ENCODE data around the gene PRDX2. TPM values are rescaled to one million over a fixed set of nuclear protein-coding genes. Genes with fewer than 3 reads are reported as not detected.

The PRDX2 gene
- total and polyA plus RNA-seq, 2 of the 4 experiments (the other 2 are of a cell fraction) = 371 to 378 TPM

DNA sequence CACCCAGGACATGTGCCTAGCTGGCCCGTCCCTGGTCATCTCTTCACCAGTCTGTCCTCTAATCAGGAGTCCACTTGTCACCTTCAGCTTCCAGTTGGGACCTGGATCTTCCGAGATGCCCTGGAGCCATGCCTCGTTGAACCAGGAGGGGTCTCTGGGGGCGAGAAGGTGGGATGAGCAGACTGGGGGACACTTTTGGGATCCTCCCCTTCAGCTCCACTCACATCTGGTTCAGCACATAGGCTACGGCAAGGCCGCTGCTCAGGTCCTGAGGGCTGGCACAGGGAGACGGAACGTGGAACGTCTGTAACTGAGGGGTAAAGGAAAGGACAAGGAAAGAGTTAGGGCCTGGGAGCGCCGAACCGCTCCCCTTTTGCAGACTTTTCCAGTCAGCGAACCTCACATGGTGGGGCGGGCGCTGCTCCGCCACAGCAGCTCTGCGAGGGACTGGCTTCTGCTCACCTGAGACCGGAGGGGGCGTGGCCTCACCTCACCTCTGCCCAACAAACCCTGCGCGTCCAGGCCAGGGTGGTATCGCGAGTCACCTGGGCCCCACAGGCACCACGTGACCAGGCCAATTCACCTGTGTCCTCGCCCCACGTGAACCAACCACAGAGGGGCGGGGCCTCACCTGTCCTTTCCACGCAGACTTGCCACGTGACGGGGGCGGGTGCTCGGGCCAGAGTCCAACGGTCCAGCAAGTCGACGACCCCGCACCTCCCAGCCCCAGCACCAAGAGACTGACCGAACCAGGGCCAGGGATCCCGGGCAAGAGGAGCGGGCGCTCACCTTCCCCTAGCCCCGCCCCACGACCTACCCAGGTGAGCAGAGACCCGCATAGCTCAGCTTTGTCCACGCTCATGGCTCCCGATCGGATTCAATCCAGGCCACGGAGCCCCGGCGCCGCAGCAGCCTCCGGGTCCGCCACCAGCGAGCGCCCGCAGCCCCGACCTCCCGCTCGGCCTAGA is 26.7 kb downstream of the PRDX2 start, which contains the start of gene HOOK2:
TSS of gene HOOK2 (minus strand) at position 965 of the 968 bp plus-strand sequence. CDS start at position 862, 103 bp downstream.
- peak within 1 kb of the TSS; percentile 91 for H3K4ac ChIP-seq (ENCODE audit: low read depth, low read length)
- POLR2A ChIA-PET (ENCODE audit: unreplicated experiment) = no interaction called here
- 0 out of 2 replicates have a peak within 1 kb of the TSS, but pooled peaks have one; percentile 52 for H3K23ac ChIP-seq (ENCODE audit: low read depth, low read length)
- peak within 1 kb of the TSS; percentile 75 for H3K4me3 ChIP-seq (ENCODE audit: insufficient read depth, low read depth, low read length)
- H3K36me3 ChIP-seq (ENCODE audit: control insufficient read depth, insufficient read depth, low read length) = no peaks in the 10 kb centered on the region; the same call in 1 of the 2 replicates
- peak within 1 kb of the TSS; percentile 33 for H3K18ac ChIP-seq (ENCODE audit: low read depth, low read length)
- CTCF ChIA-PET = interaction anchor here (1.3 to 1.4 kb wide), 2 partner anchors 9 to 17 kb away, joined by 3 to 4 read pairs; no protein-coding TSS in a partner anchor
- H3K9me3 ChIP-seq (ENCODE audit: control insufficient read depth, insufficient read depth, low read length) = no peaks in the 10 kb centered on the region
- intact Hi-C loops (cut with micrococcal nuclease) = no loop called here
- peak within 1 kb of the TSS; percentile 81 for H2BK120ac ChIP-seq (ENCODE audit: low read depth, low read length)
- H2AK5ac ChIP-seq (ENCODE audit: low read depth, low read length) = peak within 1 kb of the TSS; percentile 94
- WGBS, 2 experiments (ENCODE audit: extremely low coverage in 2 of 2, insufficient read length in 1 of 2) = 9% methylated on average over 26 of the region's 58 CpGs; no CpG with 5 or more reads in 1 of the 2 experiments
- dilution Hi-C loops (cut with HindIII; ENCODE audit: low sequenced_read_pairs, unreplicated experiment) = no loop called here
- peak within 1 kb of the TSS; percentile 71 for H3K9ac ChIP-seq (ENCODE audit: low read depth, low read length)
- peak within 1 kb of the TSS; percentile 31 to 95; a peak in 3 of 4 replicates for H4K8ac ChIP-seq (ENCODE audit: low read depth in 2 of 2, low read length in 2 of 2)
- H3K27ac ChIP-seq (ENCODE audit: insufficient read depth, low read length) = peak within 1 kb of the TSS; percentile 51
- peak within 1 kb of the TSS; percentile 37 for H2BK5ac ChIP-seq (ENCODE audit: low read depth, low read length, poor library complexity, severe bottlenecking)
- in situ Hi-C loops (cut with MboI; ENCODE audit: low sequenced_read_pairs) = loop anchor here (5.0 to 25.0 kb wide), 2 partner anchors 62 to 1062 kb away; partner anchors contain the start of gene MAST1
- 0 out of 2 replicates have a peak within 1 kb of the TSS, but pooled peaks have one; percentile 73 for H2BK20ac ChIP-seq (ENCODE audit: low read depth, low read length)
- H3K4me2 ChIP-seq (ENCODE audit: low read depth, low read length) = peak within 1 kb of the TSS; percentile 79
- TF ChIP-seq, protein P1, sequence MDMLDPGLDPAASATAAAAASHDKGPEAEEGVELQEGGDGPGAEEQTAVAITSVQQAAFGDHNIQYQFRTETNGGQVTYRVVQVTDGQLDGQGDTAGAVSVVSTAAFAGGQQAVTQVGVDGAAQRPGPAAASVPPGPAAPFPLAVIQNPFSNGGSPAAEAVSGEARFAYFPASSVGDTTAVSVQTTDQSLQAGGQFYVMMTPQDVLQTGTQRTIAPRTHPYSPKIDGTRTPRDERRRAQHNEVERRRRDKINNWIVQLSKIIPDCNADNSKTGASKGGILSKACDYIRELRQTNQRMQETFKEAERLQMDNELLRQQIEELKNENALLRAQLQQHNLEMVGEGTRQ (IDR thresholded peaks at IDR 0.05; ENCODE audit: low read depth, low read length) = peak; percentile 63
- TF ChIP-seq, protein P2, sequence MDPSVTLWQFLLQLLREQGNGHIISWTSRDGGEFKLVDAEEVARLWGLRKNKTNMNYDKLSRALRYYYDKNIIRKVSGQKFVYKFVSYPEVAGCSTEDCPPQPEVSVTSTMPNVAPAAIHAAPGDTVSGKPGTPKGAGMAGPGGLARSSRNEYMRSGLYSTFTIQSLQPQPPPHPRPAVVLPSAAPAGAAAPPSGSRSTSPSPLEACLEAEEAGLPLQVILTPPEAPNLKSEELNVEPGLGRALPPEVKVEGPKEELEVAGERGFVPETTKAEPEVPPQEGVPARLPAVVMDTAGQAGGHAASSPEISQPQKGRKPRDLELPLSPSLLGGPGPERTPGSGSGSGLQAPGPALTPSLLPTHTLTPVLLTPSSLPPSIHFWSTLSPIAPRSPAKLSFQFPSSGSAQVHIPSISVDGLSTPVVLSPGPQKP (IDR thresholded peaks at IDR 0.05; ENCODE audit: borderline replicate concordance, low read depth, low read length) = no peak
- TF ChIP-seq RFX5 (IDR thresholded peaks at IDR 0.05; ENCODE audit: low read depth, low read length) (no peak), MXI1 (IDR thresholded peaks at IDR 0.05; ENCODE audit: borderline replicate concordance, low read depth, low read length) (peak; percentile 31; the same call in 1 of the 2 replicates)
- peaks cover 18% of the 10 kb centered on the region for H3K9me1 ChIP-seq (ENCODE audit: insufficient read depth, low read length)
- no peaks in the 10 kb centered on the region for H3K27me3 ChIP-seq (ENCODE audit: control insufficient read depth, insufficient read depth, low read length)
- peak within 1 kb of the TSS; percentile 65 for H3K14ac ChIP-seq (replicated peaks; ENCODE audit: low read depth, low read length)
- peak within 1 kb of the TSS; percentile 81 for H4K91ac ChIP-seq (ENCODE audit: insufficient read depth, low read depth, low read length)
- peak within 1 kb of the TSS; percentile 95 for H2AK9ac ChIP-seq (replicated peaks; ENCODE audit: low read depth, low read length, poor library complexity)
- DNase-seq (no peak), ATAC-seq (ENCODE audit: low read depth) (no peak)
- H3K4me1 ChIP-seq (ENCODE audit: control insufficient read depth, insufficient read depth, low read length) = peaks cover 17% of the 10 kb centered on the region
- peak within 1 kb of the TSS; percentile 21; the same call in 1 of the 3 replicates for H2BK15ac ChIP-seq (ENCODE audit: low read depth, low read length)
- H4K5ac ChIP-seq (ENCODE audit: low read depth, low read length) = peak within 1 kb of the TSS; percentile 43
- peak within 1 kb of the TSS; percentile 97 for H2AFZ ChIP-seq (replicated peaks; ENCODE audit: low read length, poor library complexity)
- H3K79me1 ChIP-seq (ENCODE audit: low read depth in 1 of 2, low read length in 2 of 2) = peaks cover 0 to 32% of the 10 kb centered on the region in 2 experiments; a peak in 3 of 4 replicates
- H3K56ac ChIP-seq (ENCODE audit: extremely low read depth, insufficient read depth, low read length) = no peak within 1 kb of the TSS
- H4K20me1 ChIP-seq (ENCODE audit: insufficient read depth, low read length) = no peaks in the 10 kb centered on the region
- BruUV-seq (replicated peaks) = no TSS peak
